OCI-M2 (cell line): Measurements from ENCODE around the gene SYDE1.
"Not testable (repeated sequence)": the region's sequence is repeated elsewhere in the genome, so short reads cannot be mapped to it uniquely, and the experiment has no call there.

Source experiments
- DNase-seq: peaks from one replicate; lab custom pipeline; 2025; ENCODE audit not compliant: unreplicated experiment; lab: John Stamatoyannopoulos, UW

Gene SYDE1

DNA sequence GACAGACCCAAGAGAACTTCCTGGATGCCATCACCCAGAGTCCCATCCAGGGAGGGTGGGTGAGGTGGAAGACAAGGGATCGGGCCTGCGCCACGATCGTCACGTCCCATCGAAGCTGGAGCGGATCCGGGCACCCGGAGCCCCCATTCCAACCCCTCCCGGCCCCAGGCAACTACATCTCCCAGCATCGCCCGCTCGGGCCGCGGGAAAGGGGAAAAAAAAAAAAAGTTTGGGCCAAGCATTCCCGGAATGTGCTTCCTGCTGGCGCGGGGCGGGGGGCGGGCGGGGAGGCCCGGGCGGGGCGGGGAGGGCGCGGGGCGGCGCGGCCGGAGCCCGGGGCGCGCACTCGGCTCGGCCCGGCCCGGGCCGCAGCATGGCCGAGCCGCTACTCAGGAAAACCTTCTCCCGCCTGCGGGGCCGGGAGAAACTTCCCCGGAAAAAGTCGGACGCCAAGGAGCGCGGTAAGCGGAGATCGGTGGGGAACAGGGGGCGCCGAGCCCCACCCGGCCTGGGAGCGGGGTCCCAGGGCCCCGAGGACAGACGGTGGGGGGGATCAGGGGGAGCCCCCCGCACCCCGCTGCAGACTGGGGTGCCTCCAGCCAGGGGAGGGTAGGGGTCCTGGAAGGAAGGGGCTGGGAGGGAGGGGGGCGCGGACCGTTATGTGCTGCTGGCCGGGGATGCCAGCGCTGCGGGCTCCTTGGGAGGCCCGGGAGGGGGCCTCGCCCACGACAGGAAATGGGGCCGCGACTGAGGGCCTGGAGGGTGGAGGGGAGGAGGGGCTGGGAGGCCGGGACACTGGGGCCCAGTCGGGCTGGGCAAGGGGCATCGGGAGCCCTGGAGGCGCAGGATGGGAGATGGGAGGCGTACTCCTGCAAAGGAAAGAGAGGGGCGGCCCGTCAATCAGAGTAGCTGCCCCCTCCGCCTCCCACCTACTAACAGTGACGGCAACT, at the start of gene SYDE1:
SYDE1 (plus strand) TSS at position 341 of the 950 bp plus-strand sequence; CDS start at position 374, 33 bp downstream.
- DNase-seq, result no peak

- DNase-seq, result no peak
Measured at GRCh38 chr19:15062036-15062435, 45.2 kb upstream of the SYDE1 start.

- DNase-seq, result not testable (repeated sequence)
Measured at GRCh38 chr19:15070386-15070785, 36.8 kb upstream of the SYDE1 start.

DNA sequence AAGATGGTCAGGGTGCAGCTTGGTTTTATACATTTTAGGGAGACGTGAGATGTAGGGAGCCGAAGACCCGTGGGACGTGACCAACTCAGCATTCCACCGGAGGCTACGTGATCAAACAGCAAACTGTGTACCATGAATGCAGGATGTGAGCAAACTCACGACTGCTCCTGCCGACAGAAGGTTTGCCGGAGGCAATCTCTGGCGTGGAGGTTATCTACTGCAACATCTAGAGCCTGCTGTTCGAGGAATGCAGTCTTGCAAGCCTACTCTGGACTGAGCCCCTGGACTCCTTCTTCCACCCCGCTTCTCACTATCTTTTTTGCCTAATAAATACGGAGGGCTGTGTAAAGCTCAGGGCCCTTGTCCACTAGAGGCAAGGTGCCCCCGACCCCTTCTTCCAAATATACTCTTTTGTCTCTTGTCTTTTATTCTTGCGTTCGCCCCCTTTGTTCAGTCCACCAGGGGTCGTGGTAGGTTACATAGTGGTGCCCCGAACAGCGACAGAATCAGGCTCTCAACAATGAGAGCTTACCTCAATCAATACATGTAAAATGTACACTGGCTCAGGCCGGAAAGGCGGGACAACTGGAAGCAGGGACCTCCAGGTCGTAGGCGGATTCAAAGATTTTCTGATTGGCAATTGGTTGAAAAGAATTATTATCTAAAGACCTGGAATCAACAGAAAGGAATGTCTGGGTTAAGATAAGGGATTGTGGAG, 34.1 kb upstream of the SYDE1 start:
- no peak for DNase-seq

DNA sequence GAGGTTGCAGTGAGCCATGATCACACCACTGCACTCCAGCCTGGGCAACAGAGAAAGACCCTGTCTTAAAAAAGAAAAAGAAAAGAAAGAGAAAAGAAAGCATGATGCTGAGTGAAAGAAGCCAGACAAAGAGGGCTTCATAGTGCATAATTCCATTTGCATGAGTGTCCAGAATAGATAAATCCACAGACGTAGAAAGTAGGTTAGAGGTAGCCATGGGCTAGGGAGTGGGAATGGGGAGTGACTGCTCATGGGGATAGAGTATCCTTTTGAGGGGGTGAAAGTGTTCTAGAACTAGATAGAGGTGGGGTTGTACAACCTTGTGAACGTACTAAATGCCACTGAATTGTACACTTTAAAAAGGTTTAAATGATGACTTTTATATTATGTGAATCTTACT, 32.8 kb upstream of the SYDE1 start:
- no peak for DNase-seq

DNA sequence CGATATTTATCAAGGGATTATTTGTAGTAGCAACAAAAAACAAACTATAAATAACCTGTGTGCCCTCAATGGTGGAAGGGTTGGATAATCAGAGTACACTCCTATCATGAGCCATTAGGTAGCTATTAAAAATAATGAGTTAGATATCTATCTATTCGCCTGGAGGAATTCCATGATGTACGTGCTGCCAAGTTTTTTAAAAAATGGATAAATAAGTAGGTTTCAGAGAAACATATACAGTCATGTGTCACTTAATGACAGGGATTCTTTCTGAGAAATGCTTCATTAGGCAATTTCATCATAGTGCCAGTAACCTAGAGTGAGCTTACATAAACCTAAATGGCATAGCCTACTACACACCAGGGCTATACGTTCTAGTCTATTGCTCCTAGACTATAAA, 31.4 kb upstream of the SYDE1 start:
- DNase-seq, result no peak

- DNase-seq, result not testable (repeated sequence)
Measured at GRCh38 chr19:15080002-15080401, 27.2 kb upstream of the SYDE1 start.

GRCh38 chr19:15081911-15082310, 25.3 kb upstream of the SYDE1 start, which contains the start of gene OR1I1:
Gene OR1I1, plus strand, starts transcription at chr19:15082211. Its CDS starts 4,855 bp downstream, at chr19:15087066.
- no peak for DNase-seq

DNA sequence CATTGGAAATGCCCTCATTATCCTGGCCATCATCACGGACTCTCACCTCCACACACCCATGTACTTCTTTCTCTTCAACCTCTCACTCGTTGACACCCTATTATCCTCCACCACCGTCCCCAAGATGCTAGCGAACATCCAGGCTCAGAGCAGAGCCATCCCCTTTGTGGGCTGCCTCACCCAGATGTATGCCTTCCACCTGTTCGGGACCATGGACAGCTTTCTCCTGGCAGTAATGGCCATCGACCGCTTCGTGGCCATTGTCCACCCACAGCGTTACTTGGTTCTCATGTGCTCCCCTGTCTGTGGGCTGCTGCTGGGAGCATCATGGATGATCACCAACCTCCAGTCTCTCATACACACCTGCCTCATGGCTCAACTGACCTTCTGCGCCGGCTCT, 20.0 kb upstream of the SYDE1 start:
- no peak for DNase-seq

GRCh38 chr19:15091918-15092753, 15.1 kb upstream of the SYDE1 start:
- DNase-seq, result peak; percentile 17

DNA sequence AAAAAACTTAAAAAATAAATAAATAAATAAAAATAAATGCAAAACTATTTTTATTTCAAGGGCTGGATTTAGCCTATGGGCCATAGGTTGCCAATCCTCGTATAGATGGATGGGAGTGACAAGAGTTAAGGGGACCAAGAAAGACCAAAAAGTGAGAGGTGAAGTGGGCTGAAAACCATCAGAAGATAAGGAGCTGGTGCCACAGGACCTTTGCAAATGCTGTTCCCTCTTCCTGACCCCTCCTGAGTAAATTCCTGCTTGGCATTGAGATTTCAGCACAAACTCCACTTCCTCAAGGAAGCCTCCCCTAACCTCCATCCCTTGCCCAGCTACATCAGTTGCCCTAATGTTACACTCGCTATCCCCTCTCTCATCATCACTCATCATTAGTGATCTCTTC, 14.2 kb upstream of the SYDE1 start:
- no peak for DNase-seq

DNA sequence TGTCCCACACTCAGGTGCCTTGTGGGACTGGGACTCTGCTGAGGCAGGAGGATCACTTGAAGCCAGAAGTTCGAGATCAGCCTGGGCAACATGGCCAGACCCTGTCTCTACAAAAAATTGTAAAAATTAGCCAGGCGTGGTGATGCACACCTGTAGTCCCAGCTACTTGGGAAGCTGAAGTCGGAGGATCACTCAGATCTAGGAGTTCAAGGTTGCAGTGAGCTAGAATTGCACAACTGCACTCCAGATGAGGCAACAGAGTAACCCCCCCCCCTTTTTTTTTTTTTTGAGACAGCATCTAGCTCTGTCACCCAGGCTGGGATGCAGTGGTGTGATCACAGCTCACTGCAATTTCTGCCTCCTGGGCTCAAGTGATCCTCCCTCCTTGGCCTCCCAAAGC, 11.0 kb upstream of the SYDE1 start:
- DNase-seq, result no peak

DNA sequence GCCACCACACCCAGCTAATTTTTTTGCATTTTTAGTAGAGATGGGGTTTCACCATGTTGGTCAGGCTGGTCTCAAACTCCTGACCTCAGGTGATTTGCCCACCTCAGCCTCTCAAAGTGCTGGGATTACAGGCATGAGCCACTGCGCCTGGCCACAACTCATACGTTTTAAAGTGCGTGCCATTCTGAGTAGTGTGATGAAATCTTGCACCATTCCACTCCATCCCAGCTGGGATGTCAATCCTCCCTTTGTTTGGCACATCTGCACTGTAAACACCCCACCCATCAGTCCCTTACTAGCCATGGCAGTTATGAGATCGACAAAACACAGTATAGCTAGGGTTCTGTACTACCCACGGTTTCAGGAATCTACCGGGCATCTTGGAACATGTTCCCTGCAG, 9.2 kb upstream of the SYDE1 start:
- not testable (repeated sequence) for DNase-seq

DNA sequence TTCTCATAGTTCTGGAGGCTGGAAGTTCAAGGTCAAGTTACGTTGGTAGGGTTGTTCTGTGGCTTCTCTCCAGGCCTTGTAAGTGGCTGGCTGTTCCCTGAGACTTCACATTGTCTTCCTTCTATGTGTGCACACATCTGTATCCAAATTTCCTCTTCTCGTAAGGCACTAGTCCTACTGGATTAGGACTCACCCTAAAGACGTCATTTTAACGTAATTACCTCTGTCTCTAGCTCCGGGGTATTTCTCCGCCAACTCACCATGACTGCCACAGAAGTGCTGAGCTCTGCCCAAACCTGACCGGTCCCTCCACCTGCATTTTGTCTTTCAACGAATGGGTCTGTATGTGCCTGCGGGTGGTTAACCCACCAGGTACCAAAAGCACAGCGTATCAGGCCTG, 8.7 kb upstream of the SYDE1 start:
- no peak for DNase-seq

GRCh38 chr19:15099017-15099582, 8.1 kb upstream of the SYDE1 start:
- DNase-seq, result no peak

GRCh38 chr19:15101479-15102082, 5.6 kb upstream of the SYDE1 start:
- peak; percentile 25 for DNase-seq

- DNase-seq, result no peak
Measured at GRCh38 chr19:15104003-15104402, 3.2 kb upstream of the SYDE1 start.

- no peak for DNase-seq
Measured at GRCh38 chr19:15104411-15104810, 2.8 kb upstream of the SYDE1 start.

DNA sequence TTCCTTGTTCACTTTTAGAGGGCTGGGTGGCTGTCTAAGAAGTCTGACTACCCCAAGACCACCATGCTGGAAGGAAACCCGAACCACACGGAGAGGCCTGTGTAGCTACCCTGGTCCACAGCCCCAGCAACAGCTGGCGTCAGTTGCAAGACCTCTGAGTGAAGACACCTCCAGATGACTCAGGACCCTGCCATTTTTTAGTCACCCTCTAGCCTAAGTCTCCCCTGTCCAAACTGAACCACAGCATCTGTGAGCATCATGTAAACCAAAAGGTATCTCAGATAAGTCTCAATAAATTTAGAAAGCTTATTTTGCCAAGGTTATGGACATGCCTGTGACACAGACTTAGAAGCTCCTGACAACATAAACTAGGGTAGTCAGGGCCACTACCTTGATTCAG, 2.2 kb upstream of the SYDE1 start:
- DNase-seq, result no peak

DNA sequence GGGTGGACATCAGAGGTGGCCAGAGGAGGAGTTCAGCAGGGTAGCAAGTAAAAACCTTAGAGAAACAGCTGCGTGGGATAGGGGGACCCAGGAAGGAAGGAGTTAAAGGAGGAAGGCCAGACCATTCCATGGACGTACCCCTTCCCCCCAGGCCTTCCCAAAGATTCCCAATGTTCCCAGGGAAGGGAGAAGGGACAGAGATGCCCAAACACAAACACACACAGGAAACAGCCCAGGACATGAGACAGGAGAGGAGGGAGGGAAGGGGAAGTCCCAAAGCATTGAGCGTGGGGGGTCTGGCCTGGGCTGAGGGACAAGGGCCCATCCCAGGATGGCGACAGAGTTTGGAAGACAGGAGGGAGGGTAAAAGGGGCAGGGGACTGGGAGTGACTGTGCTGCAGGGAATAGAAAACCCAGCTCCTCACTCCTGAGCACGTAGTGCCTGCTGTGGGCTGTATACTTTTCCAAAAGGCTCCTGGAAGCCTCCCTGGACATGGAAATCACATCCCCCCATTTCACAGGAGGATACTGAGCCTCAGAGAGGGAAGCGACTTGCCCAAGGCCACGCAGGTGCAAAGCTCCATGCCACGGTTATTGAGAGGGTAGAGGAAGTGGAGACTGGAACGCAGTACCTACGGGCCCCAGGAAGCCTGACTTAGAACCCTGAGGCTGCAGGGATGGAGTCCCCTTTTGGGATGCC, 1.1 kb downstream of the SYDE1 start:
- DNase-seq, result no peak
